ENCODE results near the gene PWP1. TPM values are rescaled to one million over a fixed set of nuclear protein-coding genes. Genes with fewer than 3 reads are reported as not detected.

The PWP1 gene
- 102 and 151 TPM in 2 replicates for total RNA-seq

DNA sequence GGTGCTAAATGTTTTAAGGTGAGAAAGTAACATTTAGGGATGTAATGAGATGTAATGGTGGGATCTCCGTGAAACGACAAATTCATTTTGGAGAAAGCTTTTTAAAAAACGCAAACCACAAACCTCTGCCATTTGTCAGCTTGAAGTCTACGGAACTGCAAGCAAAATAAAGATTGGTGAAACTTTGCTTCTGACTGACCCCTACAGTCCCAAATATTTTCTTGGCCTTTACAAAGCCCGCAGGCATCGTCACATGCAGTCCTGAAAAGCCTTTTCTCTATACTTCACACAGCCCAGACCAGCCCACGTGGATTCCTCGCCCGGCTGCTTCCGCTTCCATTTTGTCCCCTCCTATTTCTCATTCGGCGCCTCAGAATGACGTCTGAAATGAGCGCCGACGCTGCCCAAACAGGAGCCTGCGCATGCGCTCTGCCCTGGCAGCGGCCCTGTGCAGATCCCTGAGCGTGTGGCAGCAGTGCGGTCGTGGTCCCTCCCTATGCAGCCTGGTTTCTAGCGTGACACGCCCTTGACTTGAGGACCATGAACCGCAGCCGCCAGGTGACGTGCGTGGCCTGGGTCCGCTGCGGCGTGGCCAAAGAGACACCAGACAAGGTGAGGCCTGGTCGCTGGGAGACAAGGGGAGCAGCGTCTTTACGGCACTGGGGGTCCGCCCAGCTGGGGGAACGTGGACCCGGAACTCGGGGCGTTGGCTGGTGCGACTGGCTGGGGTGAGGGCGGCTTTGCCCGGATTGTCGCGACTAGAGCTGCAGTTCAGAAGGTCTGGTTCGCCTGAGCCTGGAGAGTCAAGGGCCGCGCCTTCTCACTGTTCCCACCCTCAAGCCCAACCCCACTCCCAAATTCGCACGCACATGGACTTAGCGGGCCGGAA is at the start of gene PWP1:
Gene PWP1, plus strand, starts transcription at position 440 of the 889 bp plus-strand sequence. Its CDS starts 101 bp downstream, at position 541.

DNA sequence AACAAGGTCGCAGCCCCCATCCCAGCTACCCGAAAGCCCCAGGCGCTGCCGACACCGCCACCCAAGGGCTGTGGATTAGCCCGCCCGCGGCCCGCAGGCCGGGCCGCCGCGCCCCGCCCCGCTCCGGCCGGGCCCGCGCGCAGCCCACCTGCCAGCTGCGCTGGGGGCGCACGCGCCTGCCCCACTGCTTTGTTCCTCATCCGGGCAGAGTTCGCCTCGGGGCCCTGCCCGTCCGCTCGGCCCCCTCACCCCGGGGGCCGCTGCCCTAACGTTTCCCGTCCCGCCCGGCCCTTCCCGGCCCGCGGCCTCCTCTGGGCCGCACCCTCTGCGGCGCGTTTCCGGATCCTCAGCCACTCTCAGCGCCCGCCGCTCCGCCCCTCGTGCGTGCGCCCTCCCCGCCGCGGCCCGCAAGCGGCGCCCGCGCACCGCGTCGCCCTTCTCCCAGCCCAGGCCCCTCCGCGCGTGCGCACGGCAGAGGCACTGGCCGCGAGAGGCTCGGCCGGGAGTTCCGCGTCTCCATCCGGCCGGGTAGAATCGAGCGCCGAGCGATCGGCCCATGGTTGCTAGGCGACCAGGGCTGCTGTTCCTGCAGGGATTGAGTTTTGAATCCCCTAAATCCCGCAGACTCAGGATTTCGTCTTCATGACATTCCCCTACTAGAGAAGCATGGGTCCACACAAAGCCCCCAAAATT is 75.4 kb downstream of the PWP1 start, which contains the start of gene PRDM4:
Gene PRDM4, minus strand, starts transcription at position 329 of the 693 bp plus-strand sequence. CDS start 622 bp downstream, outside the sequence.

Other genes with a start within 250 kb of the PWP1 start
- 45.7 and 50.1 TPM in 2 replicates for gene PRDM4, start 75.3 kb downstream of the PWP1 start, total RNA-seq
- not detected in 2 replicates for gene ASCL4, start 88.9 kb downstream of the PWP1 start, total RNA-seq

All from vein endothelial cell (primary cell).